D721Med (cell line): ENCODE data around the gene GALNT2.

Source experiments
- DNase-seq: peaks from one replicate; pipeline ENCODE4 v3.0.0; 2011; ENCODE audit warnings: low spot score; ENCODE audit not compliant: insufficient read length
- FAIRE-seq: peaks from 2 replicates; lab custom pipeline; 2011; peaks lifted over from hg19 to GRCh38; lab: Jason Lieb, UNC
- CTCF ChIP-seq: IDR thresholded peaks from 2 replicates; pipeline ENCODE4 v1.5.1; 2012; ENCODE audit warnings: mild to moderate bottlenecking, control low read depth; ENCODE audit not compliant: insufficient read depth; ENCODE audit errors: missing control alignments

GALNT2 gene

GRCh38 chr1:230148126-230148652, 81.2 kb downstream of the GALNT2 start:
- TF ChIP-seq CTCF: no peak
- DNase-seq: no peak
- FAIRE-seq: no peak

GRCh38 chr1:230148768-230149469, 81.9 kb downstream of the GALNT2 start:
- no peak for FAIRE-seq
- TF ChIP-seq CTCF: no peak
- no peak for DNase-seq

- FAIRE-seq: no peak
- DNase-seq: no peak
- no peak for TF ChIP-seq CTCF
Observed at GRCh38 chr1:230149751-230150584, 82.9 kb downstream of the GALNT2 start.

- DNase-seq: no peak
- no peak for FAIRE-seq
Observed at GRCh38 chr1:230150615-230151014, 83.6 kb downstream of the GALNT2 start.

GRCh38 chr1:230151924-230152468, 85.0 kb downstream of the GALNT2 start:
- DNase-seq (no peak), FAIRE-seq (no peak)
- TF ChIP-seq CTCF: no peak

More at GRCh38 chr1:230150615-230151014, 83.6 kb downstream of the GALNT2 start:
- no peak for TF ChIP-seq CTCF

- DNase-seq (no peak), FAIRE-seq (no peak)
- no peak for TF ChIP-seq CTCF
Observed at GRCh38 chr1:230152999-230153398, 86.0 kb downstream of the GALNT2 start.
